Putamen (tissue), 1 donor: ENCODE results near the gene LRG1.

Experiments used
- DNase-seq: peaks from one replicate; pipeline ENCODE4 v3.0.0-alpha.2; 2016; ENCODE audit warnings: low spot score

Gene LRG1

GRCh38 chr19:4493104-4493928 lies 46.5 kb downstream of the LRG1 start:
- no peak for DNase-seq

GRCh38 chr19:4492337-4493103 lies 47.3 kb downstream of the LRG1 start:
- DNase-seq = no peak

GRCh38 chr19:4491446-4491845 lies 48.4 kb downstream of the LRG1 start:
- DNase-seq = no peak

GRCh38 chr19:4488496-4488895 lies 51.3 kb downstream of the LRG1 start:
- no peak for DNase-seq

- no peak for DNase-seq
Measured at GRCh38 chr19:4487572-4487971, 52.3 kb downstream of the LRG1 start.
